GM20000 (cell line): ENCODE data around the gene GPC3.

Experiments used
- DNase-seq: peaks from one replicate; pipeline ENCODE4 v3.0.0; 2012; ENCODE audit warnings: low spot score
- TF ChIP-seq, protein P1 (sequence below): IDR thresholded peaks from 2 replicates; pipeline ENCODE4 v1.5.1; 2012; ENCODE audit warnings: mild to moderate bottlenecking, control low read depth; ENCODE audit errors: extremely low read depth, missing control alignments

The GPC3 gene

DNA sequence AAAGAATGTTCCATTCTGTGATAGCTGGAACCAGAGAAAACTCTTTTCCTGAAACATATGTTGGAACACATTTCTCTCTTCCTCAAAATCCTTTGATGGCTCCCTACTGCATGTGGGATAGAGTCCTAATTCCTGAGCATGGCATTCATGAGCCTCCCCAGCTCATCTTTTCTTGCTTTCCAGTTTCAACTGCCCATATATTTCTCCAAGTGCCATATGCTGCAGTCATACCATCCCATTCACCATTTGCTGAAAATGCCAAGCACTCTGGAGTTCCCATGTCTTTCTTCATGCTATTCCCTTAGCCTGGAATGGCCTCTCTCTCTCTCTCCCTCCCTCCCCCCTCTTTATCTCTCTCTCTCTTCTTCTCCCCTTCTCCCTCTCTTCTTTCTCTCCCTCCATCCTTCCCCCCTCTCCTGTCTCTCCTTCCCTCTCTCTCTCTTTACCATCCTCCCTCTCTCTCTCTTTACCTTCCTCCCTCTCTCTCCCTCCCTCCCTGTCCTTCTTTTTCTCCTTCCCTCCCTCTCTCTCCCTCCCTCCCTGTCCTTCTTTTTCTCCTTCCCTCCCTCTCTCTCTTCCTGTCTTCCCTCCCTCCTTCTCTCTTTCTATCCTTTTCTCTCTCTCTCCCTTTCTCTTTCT is 436.0 kb downstream of the GPC3 start:
- TF ChIP-seq, protein P1, sequence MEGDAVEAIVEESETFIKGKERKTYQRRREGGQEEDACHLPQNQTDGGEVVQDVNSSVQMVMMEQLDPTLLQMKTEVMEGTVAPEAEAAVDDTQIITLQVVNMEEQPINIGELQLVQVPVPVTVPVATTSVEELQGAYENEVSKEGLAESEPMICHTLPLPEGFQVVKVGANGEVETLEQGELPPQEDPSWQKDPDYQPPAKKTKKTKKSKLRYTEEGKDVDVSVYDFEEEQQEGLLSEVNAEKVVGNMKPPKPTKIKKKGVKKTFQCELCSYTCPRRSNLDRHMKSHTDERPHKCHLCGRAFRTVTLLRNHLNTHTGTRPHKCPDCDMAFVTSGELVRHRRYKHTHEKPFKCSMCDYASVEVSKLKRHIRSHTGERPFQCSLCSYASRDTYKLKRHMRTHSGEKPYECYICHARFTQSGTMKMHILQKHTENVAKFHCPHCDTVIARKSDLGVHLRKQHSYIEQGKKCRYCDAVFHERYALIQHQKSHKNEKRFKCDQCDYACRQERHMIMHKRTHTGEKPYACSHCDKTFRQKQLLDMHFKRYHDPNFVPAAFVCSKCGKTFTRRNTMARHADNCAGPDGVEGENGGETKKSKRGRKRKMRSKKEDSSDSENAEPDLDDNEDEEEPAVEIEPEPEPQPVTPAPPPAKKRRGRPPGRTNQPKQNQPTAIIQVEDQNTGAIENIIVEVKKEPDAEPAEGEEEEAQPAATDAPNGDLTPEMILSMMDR = no peak
- no peak for DNase-seq

DNA sequence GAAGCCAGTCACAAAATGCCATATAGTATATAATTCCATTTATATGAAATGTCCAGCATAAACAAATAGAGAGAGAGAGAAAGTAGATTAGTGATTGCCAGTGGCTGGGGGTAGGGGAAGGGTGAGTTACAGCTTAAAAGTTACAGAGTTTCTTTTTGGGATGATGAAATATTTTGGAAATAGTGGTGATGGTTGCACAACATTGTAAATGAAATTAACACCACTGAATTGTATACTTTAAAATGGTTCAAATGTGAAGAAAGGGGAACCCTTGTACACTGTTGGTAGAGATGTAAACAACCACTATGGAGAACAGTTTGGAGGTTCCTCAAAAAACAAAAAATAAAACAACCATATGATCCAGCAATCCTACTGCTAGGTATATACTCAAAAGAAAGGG is 439.0 kb downstream of the GPC3 start:
- TF ChIP-seq, protein P1 = no peak
- DNase-seq = no peak

DNA sequence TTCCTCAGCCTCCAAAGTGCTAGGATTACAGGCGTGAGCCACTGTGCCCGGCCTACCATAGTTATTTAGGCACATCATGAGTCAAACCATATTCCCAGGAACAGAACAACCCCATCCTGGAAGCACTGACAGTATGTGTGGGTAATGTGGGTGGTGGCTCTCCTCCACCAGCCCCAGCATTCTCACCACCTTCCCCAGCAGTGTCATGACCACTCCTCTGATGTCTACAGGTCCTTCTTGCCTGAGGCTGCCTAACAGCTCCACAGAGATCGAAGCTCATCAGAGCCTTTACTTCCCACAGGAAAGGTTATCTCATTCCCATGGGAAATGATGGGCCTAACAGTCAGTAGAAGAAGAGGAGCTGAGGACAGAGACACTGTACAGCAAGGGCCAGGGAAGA is 440.6 kb downstream of the GPC3 start:
- TF ChIP-seq, protein P1 = no peak
- no peak for DNase-seq

DNA sequence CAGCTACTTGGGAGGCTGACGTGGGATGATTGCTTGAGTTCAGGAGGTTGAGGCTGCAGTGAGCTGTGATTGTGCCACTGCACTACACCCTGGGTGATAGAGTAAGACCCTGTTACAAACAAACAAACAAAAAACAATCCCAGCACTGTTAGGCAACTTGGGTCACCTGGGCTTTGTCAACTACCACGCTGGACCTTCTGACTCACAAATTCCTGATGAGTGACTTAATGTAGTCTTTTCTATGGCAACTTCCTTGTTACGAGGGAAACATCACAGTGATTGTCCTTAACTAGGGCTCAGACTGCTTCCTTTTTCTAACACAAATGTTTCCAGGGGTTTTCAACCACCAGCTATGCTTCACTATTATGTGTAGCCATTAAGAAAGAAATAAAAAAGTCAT is 441.3 kb downstream of the GPC3 start:
- DNase-seq = no peak
- TF ChIP-seq, protein P1 = no peak

DNA sequence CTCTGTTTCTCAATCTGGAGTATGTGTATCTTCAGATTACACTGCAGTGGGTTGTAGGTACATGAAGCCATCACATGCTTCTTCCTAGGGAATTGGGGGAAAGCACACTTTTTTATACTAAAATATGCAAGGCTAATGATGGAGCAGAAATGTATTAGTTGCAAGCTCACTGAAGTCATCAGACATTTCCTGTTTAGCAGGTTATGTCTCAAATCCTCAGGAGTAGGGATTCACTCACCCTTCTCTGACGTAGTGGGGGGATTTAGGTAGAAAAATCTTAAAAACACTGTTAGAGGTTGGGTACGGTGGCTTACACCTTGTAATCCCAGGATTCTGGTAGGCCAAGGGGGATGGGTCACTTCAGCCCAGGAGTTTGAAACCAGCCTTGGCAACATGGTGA is 441.7 kb downstream of the GPC3 start:
- TF ChIP-seq, protein P1 = no peak
- DNase-seq = no peak

DNA sequence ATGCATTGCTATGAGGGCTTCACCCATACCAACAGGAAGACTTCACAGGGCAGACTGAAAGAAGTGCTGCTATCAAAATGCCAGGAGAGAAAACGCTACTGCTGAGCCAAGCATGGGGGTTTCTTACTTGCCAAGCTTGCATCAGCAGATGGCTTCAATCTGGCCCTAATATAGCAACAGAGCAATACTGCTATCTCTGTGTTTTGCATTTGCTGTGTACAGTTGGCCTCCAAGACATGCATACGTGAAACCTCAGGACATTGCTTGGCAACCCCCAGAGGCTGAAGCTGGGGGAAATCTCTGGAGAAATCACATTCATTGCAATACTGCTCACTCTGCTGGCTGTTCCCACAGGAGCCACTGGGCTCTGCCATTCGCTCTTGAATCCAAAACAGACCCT is 442.9 kb downstream of the GPC3 start:
- TF ChIP-seq, protein P1 = no peak
- no peak for DNase-seq

DNA sequence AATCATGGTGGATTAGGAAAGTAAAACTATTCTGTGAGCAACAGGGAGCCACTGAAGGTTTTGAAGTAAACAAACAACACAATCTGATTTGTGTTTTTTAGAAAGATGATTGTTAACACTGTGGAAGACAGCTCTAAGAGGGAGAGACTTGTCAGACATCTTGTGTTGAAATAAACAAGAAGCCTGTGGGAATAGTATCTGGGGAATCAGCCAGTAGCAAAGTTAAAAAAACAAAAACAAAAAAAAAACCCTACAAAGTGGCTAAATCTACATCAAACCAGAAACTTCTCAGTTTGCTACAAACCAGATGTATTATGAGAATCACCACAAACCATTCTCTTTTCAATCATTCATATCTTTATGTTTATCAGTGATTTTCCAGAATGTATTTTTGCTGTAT is 444.4 kb downstream of the GPC3 start:
- DNase-seq = no peak

More for the DNA sequence above, 444.4 kb downstream of the GPC3 start:
- TF ChIP-seq, protein P1 = no peak
